ENCODE results near the gene MYOM3.

DNA sequence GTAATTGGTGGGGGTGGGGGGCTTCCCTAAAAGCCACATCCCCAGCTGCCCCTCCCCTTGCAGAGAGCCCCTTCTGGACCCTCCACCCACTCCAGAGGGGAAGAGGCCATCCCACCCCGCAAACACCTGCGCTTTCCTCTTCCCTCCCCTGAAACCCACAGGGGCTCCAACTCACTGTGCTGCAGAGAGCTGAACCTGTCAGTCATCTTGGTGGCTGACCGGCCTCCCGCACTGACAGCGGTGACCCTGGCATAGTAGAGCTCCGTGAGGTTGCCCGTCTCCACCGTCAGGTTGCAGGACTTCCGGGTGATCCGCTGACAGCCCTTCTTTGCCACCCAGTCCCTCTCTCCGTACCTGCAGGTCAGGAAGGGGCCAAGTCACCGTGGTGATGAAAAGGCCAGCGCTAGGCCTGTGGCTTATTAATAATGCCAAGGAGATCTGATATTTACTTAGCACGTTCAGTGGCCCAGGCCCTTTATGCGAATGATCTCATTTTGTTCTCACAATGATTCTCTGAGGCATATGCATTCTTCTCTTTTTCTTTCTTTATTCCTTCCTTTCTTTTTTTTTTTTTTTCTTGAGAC, 25.1 kb upstream of the MYOM3 start:
- TF ChIP-seq SUZ12 (IDR thresholded peaks at IDR 0.05; ENCODE audit: extremely low read depth, insufficient read depth, insufficient read length) (no peak), ZNF274 (IDR thresholded peaks at IDR 0.05; ENCODE audit: low read depth, low read length) (no peak), YY1 (IDR thresholded peaks at IDR 0.05; ENCODE audit: insufficient read depth, insufficient read length) (no peak)
